WERI-Rb-1 (cell line): ENCODE data around the gene SLC44A2.

ENCODE experiments used
- DNase-seq: peaks from one replicate; pipeline ENCODE4 v3.0.0-alpha.2; 2020
- H3K27ac ChIP-seq: fragments of 250-450 bp; sonication (Bioruptor Pico); 2 replicates; pipeline ENCODE4 v1.5.1; 2020; ENCODE audit warnings: mild to moderate bottlenecking, moderate library complexity
- H3K27me3 ChIP-seq: fragments of 250-450 bp; sonication (Bioruptor Pico); 2 replicates; pipeline ENCODE4 v1.5.1; 2021; ENCODE audit warnings: mild to moderate bottlenecking, low read depth, moderate library complexity; ENCODE audit not compliant: insufficient read depth, severe bottlenecking
- H3K36me3 ChIP-seq: fragments of 250-450 bp; sonication (Bioruptor Pico); 2 replicates; pipeline ENCODE4 v1.5.1; 2020; ENCODE audit warnings: mild to moderate bottlenecking, moderate library complexity
- H3K4me3 ChIP-seq: 2 replicates; pipeline ENCODE4 v1.5.1; 2011; ENCODE audit warnings: low read depth, mild to moderate bottlenecking, control low read depth, low read length
- H3K9me3 ChIP-seq: fragments of 250-450 bp; sonication (Bioruptor Pico); 2 replicates; pipeline ENCODE4 v1.5.1; 2021; ENCODE audit warnings: mild to moderate bottlenecking, moderate library complexity; ENCODE audit not compliant: severe bottlenecking
- CTCF ChIP-seq: IDR thresholded peaks from 2 replicates; pipeline ENCODE4 v1.5.1; 2011; ENCODE audit warnings: low read depth, mild to moderate bottlenecking, control low read depth, inconsistent platforms, low read length

SLC44A2 gene

DNA sequence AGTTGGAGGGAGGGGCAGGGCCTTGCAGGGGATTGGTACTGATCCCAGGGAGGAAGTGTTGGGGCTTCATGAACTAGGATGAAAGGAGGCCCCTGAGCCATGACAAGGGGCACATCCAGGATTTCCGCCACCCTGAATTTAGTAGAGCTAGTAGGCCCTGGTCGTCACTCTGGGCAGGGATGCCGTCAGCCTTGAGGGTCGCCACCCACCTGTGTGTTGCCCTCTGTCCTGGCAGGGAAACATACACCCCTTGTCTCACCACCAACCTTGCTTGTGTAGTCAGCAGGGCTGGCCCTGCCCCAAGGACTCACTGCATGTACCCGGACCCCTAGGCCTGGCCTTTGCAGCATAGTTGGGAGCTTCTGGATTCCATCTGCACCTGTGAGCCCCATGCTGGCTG, 66.5 kb downstream of the SLC44A2 start:
- Histone ChIP-seq H3K27me3 (no peaks in the 10 kb centered on the region), H3K27ac (no peak overlapping the region), H3K36me3 (peaks cover 69% of the 10 kb centered on the region), H3K4me3 (no peak overlapping the region), H3K9me3 (no peaks in the 10 kb centered on the region)
- no peak for DNase-seq
- TF ChIP-seq CTCF, result no peak

GRCh38 chr19:10692673-10693264, 67.4 kb downstream of the SLC44A2 start:
- Histone ChIP-seq H3K9me3 (no peaks in the 10 kb centered on the region), H3K4me3 (no peak overlapping the region), H3K27ac (no peak overlapping the region), H3K27me3 (no peaks in the 10 kb centered on the region), H3K36me3 (peaks cover 62% of the 10 kb centered on the region)
- TF ChIP-seq CTCF, result no peak
- no peak for DNase-seq
